ENCODE results near the gene MARK3.

MARK3 gene

DNA sequence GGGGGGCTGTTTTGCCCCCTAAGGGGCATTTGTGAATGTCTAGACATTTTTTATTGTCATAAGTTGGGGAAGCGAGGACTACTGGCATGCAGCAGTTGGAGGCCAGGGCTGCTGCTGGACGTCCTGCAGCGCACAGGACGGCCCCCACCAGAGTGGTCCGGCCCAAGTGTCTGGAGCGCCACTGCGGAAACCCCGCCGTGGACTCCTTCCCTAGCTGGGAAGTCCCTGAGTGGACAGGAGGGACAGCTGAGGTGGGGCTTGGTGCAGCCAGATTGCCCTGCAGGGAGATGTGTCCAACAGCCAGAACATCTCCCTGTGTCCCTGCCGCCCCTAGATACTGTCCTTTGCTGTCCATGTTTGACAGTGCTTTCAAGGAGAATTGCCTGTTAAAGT, 132.0 kb downstream of the MARK3 start:
- TF ChIP-seq, protein P1, sequence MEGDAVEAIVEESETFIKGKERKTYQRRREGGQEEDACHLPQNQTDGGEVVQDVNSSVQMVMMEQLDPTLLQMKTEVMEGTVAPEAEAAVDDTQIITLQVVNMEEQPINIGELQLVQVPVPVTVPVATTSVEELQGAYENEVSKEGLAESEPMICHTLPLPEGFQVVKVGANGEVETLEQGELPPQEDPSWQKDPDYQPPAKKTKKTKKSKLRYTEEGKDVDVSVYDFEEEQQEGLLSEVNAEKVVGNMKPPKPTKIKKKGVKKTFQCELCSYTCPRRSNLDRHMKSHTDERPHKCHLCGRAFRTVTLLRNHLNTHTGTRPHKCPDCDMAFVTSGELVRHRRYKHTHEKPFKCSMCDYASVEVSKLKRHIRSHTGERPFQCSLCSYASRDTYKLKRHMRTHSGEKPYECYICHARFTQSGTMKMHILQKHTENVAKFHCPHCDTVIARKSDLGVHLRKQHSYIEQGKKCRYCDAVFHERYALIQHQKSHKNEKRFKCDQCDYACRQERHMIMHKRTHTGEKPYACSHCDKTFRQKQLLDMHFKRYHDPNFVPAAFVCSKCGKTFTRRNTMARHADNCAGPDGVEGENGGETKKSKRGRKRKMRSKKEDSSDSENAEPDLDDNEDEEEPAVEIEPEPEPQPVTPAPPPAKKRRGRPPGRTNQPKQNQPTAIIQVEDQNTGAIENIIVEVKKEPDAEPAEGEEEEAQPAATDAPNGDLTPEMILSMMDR (IDR thresholded peaks at IDR 0.05) = no peak
- no peak for TF ChIP-seq ZFX (IDR thresholded peaks at IDR 0.05; ENCODE audit: borderline replicate concordance)
- peak overlapping the region; percentile 30 for H3K27ac ChIP-seq

DNA sequence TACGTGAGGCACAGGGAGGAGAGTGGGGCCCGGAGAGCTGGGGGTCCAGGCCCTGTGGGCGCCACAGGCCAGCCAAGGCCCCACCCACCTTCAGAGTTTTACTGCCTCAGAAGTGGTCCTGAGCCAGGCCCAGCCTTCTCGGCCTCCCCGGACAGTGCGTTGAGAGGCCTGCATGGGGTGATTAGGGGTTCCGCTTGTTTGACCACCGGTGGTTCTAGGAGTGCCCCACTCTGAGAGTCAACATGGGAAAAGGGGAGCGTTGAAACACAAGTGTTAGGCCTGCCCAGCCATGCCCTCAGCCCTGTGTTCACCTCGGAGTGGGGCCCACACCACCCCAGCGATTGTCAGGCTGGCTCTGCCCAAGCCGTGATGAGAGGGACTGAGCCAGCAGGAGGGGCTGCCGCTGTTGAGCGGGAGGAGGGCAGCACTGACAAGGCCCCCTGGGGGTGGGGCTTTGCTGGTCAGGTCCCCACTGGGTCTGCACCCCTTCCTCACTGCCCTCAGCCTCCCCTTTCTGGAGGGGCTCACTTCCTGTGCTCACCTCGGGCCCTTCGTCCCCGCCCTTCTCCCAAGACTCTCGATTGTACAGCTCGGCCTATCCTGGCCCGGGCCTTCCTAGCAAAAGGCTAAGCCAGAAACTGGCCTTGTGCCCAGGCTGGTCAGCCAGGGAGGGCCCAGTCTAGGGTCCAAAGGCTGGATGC, 132.7 kb downstream of the MARK3 start:
- H3K27ac ChIP-seq = peak overlapping the region; percentile 96; the same call in 1 of the 2 replicates
- no peak for TF ChIP-seq ZFX (IDR thresholded peaks at IDR 0.05; ENCODE audit: borderline replicate concordance)
- TF ChIP-seq, protein P1 (IDR thresholded peaks at IDR 0.05) = no peak

DNA sequence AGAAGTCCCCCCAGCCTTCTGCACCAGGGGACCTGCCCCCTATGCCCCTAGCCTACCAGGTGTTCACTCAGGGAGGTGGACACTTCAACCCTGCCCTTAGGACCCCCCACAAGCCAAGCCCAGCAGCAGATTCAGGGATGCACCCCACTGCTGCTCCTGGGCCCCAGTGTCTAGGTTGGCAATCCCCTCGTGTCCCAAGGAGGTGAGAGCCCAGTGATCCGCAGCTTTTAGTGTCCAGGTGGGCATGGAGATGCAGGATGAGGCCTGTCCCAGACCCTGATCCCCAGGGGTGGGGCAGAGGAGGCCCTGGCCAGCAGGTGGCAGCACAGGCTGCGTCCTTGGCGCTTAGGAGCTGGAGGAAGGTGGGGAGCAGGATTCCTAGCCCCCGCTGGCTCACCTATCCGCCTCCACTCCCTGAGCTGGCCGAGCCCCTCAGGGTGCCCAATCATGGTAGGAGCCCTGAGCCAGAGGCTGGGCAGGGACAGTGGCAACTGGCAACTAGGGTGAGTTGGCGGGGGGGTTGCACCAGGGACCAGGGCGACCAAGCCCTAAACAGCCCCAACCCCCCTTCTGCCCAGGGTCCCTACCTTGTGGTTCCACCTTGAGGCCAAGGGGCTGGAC, 133.3 kb downstream of the MARK3 start:
- peak overlapping the region; percentile 96 for H3K27ac ChIP-seq

DNA sequence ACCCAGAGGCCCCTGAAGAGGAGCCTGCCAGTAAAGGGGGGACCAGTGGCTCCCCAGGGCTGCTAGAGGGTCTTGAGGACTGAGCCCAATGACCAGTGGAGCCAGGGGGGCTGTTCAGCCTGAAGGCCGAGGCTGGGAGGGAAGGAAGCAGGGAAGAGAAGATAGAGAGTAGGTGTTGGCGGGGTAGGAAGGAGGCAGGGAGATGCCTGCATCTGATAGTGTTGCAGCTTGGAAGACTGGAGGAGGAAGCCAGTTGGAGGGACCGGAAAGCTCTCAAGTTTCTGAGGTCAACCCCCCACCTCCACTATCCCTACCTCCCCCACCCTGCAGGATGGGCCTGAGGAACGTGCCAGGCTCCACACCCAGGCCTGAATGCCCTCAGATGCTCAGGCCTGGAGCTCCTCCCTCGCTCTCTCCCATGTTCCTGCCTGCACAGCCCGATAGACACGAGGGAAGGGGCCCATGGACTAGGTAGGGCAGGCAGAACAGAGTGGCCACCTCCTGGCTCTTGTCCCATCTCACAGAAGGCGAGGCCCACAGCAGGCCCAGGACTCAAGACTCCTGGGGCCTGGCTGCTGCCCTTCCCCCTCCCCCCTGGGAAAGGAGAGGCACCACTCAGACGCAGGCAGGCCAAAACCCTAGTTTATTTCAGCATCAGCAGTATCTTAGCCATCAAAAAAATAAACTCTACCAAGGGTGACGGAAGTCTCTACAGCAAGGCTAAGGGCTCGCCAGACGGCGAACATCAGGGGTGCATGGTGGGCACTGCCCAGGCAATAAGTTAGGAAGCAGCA, 134.0 kb downstream of the MARK3 start:
- peak overlapping the region; percentile 96 for H3K27ac ChIP-seq
- TF ChIP-seq, protein P1 (IDR thresholded peaks at IDR 0.05) = no peak
- TF ChIP-seq ZFX (IDR thresholded peaks at IDR 0.05; ENCODE audit: borderline replicate concordance) = no peak

More for the DNA sequence above, 133.3 kb downstream of the MARK3 start:
- no peak for TF ChIP-seq ZFX (IDR thresholded peaks at IDR 0.05; ENCODE audit: borderline replicate concordance)
- TF ChIP-seq, protein P1 (IDR thresholded peaks at IDR 0.05) = peak; percentile 95

DNA sequence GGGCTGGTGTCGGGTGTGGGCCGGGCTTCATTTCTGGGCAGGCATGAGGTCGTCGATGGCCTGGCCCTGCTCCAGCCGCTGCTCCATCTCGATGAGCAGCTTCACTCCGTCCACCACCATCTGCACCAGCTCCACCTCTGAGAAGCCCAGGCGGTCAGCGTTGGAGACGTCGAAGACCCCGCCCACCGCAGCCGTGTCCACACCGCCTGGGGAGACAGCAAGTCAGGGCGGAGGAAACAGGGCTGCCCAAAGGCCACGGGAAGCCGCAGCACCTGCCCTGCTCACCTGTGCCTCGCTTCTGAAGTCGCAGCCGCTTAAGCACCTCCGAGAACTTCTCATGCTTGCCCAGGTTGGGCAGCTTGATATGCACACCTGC, 134.6 kb downstream of the MARK3 start:
- TF ChIP-seq ZFX (IDR thresholded peaks at IDR 0.05; ENCODE audit: borderline replicate concordance) = no peak
- TF ChIP-seq, protein P1 (IDR thresholded peaks at IDR 0.05) = no peak
- H3K27ac ChIP-seq = peak overlapping the region; percentile 96

DNA sequence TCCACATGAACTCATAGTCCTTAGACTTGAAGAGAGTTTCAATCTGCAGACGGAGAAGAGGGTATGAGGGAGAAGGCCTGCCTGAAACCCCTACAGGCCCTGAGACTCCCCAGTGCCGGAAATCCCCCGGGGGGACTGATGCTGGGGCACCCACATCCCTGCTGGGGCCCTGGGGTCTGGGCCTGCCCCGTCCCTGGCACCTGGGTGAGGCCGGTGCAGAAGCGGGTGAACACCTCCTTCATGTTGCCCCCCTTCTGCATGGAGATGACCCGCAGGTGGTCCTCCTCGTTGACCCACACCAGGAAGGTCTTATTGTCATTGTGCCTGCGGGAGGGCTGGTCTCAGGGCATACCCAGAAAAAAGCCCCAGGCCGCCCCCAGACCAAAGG, 135.0 kb downstream of the MARK3 start:
- peak overlapping the region; percentile 96 for H3K27ac ChIP-seq
- TF ChIP-seq ZFX (IDR thresholded peaks at IDR 0.05; ENCODE audit: borderline replicate concordance) = no peak
- TF ChIP-seq, protein P1 (IDR thresholded peaks at IDR 0.05) = no peak

All from 22Rv1 (cell line).